BE2C (cell line): ENCODE data around the gene P4HA2.
A peak's percentile ranks its signal among the peaks of the same experiment; 100 is the strongest.

Experiments
- DNase-seq: peaks from one replicate; pipeline ENCODE4 v3.0.0-alpha.2; 2020
- H3K27me3 ChIP-seq: fragments of 250-450 bp; sonication (Bioruptor Pico); 2 replicates; pipeline ENCODE4 v1.5.1; 2020; ENCODE audit warnings: mild to moderate bottlenecking
- H3K36me3 ChIP-seq: fragments of 250-450 bp; sonication (Bioruptor Pico); 2 replicates; pipeline ENCODE4 v1.5.1; 2020; ENCODE audit warnings: mild to moderate bottlenecking
- H3K4me1 ChIP-seq: fragments of 250-450 bp; sonication (Bioruptor Pico); 2 replicates; pipeline ENCODE4 v1.5.1; 2020
- H3K4me3 ChIP-seq: 2 replicates; pipeline ENCODE4 v1.5.1; 2011; ENCODE audit warnings: low read depth, low read length
- H3K9me3 ChIP-seq: fragments of 250-450 bp; sonication (Bioruptor Pico); 2 replicates; pipeline ENCODE4 v1.5.1; 2020
- TF ChIP-seq, protein P1 (sequence below): IDR thresholded peaks from 2 replicates; pipeline ENCODE4 v1.5.1; 2012; ENCODE audit warnings: mild to moderate bottlenecking, low read depth, low read length

Gene P4HA2

DNA sequence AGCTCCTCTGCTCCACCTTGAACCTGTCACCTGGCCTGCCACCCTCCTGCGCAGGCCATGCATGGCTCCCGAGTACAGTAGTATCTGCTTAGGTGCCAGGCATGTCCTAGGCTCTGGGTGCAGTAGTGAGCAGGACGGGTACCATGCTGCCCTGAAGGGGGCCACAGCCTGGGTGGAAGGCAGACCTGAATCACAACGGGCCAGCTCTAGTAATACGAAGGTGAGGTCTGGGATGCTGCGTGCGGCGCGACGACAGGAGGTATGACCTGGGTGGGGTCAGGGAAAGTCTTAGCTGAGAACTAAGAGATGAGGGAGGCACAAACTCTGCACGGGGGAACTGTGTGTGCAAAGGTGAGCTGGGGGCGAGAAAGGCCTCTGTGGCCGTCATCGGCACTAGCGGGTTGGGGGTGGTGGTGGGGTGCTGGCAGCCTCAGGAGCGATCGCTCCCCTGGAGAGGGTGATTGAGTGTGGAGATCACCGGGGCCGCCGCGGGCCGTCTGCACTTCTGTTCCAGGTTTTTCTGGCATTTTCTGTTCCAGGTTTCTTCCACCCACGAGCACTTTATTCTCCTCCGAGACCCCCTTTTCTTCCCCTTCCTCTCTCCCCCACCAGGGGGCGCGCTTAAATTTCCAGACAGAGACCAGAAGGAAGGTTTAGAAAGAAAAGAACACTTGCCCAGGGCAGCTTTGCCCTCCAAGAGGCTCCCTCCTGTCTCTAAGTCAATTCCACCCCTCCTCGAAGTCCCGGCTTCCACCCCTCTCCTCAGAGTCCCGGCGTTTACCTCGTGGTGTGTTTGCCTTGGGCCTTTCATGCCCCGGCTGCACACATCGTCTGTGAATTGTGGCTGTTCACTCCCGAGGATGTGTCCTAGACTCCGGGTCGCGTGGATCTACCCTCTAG, 44.9 kb upstream of the P4HA2 start:
- H3K36me3 ChIP-seq, result peaks cover 5% of the 10 kb centered on the region
- TF ChIP-seq, protein P1, sequence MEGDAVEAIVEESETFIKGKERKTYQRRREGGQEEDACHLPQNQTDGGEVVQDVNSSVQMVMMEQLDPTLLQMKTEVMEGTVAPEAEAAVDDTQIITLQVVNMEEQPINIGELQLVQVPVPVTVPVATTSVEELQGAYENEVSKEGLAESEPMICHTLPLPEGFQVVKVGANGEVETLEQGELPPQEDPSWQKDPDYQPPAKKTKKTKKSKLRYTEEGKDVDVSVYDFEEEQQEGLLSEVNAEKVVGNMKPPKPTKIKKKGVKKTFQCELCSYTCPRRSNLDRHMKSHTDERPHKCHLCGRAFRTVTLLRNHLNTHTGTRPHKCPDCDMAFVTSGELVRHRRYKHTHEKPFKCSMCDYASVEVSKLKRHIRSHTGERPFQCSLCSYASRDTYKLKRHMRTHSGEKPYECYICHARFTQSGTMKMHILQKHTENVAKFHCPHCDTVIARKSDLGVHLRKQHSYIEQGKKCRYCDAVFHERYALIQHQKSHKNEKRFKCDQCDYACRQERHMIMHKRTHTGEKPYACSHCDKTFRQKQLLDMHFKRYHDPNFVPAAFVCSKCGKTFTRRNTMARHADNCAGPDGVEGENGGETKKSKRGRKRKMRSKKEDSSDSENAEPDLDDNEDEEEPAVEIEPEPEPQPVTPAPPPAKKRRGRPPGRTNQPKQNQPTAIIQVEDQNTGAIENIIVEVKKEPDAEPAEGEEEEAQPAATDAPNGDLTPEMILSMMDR, result peak; percentile 89
- H3K4me3 ChIP-seq, result no peak overlapping the region
- DNase-seq, result peak; percentile 75
- peaks cover 18% of the 10 kb centered on the region for H3K4me1 ChIP-seq
- no peaks in the 10 kb centered on the region for H3K9me3 ChIP-seq
- no peaks in the 10 kb centered on the region for H3K27me3 ChIP-seq

DNA sequence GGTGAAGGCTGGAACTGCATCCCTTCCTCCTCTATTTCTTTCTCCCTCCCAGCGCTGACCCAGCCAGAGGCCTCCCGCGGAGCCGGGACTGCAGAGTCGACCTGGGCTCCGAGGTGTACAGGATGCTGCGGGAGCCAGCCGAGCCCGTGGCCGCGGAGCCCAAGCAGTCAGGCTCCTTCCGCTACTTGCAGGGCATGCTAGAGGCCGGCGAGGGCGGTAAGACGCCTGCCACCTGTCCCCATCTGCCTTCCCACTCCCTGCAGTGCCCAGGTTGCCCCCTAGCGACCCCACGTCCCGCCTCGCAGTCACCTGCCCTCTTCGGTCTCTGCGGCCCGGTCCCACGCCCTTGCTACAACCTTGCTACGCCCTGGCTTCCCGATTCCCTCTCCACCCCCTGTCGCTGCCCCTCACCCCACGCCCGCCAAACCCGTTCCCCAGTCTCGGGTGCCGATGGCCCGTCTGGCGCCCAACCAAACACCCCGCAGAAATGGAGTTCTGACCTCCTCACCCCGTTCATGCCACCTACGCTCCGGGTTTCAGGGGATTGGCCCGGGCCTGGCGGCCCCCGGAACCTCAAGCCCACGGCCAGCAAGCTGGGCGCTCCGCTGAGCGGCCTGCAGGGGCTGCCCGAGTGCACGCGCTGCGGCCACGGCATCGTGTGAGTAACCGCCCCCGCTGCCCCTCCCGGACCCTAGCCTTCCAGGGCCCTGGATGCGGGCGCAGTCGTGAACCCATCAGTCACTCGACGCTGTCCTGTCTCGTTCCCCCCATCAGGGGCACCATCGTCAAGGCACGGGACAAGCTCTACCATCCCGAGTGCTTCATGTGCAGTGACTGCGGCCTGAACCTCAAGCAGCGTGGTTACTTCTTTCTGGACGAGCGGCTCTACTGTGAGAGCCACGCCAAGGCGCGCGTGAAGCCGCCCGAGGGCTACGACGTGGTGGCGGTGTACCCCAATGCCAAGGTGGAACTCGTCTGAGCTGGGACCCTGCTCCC, 43.9 kb upstream of the P4HA2 start:
- peaks cover 18% of the 10 kb centered on the region for H3K4me1 ChIP-seq
- H3K36me3 ChIP-seq, result peaks cover 9% of the 10 kb centered on the region
- no peak for DNase-seq

DNA sequence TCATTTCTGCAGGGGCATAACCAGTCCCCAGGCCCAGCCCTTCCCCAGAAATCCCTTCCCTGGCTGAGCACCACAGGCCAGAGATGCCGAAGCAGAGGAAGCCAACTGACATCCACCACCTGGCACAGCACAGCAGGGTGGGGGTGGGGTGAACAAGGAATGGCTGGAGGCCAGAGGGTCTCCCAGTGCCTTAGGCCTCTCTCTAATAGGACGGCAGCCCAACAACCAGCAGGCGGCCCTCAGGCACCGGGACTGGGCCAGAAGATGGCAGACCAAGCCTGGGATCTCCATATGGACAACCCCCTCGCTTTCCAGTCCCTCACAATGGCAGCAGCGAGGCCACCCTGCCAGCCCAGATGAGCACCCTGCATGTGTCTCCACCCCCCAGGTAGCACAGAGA, 43.1 kb upstream of the P4HA2 start:
- Histone ChIP-seq H3K36me3 (peaks cover 16% of the 10 kb centered on the region), H3K27me3 (no peaks in the 10 kb centered on the region), H3K4me3 (no peak overlapping the region), H3K9me3 (no peaks in the 10 kb centered on the region), H3K4me1 (peaks cover 18% of the 10 kb centered on the region)
- DNase-seq, result no peak
- TF ChIP-seq, protein P1, result 0 out of 2 replicates have a peak, but pooled peaks have one; percentile 2

More for the DNA sequence above, 43.9 kb upstream of the P4HA2 start:
- Histone ChIP-seq H3K9me3 (no peaks in the 10 kb centered on the region), H3K27me3 (no peaks in the 10 kb centered on the region), H3K4me3 (no peak overlapping the region)
- TF ChIP-seq, protein P1, result no peak

DNA sequence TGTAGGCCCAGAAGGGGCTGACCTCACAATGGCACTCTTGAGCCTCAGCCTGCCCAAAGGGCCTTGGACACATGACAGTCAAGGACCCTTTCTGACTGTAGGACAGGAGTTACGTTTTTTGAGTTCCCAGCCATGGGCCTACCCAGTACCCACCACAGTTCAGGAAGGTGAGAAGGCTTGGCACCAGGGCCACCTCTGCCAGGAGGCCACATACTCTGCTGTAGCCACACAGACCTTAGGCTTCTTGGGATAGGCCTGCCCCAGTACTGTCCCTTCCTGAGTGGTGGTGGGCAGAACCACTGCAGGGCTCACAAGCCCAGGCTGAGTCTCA, 42.6 kb upstream of the P4HA2 start:
- no peak for DNase-seq
- TF ChIP-seq, protein P1, result no peak
- no peaks in the 10 kb centered on the region for H3K9me3 ChIP-seq
- H3K4me1 ChIP-seq, result peaks cover 18% of the 10 kb centered on the region
- peaks cover 16% of the 10 kb centered on the region for H3K36me3 ChIP-seq
- H3K27me3 ChIP-seq, result no peaks in the 10 kb centered on the region
- no peak overlapping the region for H3K4me3 ChIP-seq

DNA sequence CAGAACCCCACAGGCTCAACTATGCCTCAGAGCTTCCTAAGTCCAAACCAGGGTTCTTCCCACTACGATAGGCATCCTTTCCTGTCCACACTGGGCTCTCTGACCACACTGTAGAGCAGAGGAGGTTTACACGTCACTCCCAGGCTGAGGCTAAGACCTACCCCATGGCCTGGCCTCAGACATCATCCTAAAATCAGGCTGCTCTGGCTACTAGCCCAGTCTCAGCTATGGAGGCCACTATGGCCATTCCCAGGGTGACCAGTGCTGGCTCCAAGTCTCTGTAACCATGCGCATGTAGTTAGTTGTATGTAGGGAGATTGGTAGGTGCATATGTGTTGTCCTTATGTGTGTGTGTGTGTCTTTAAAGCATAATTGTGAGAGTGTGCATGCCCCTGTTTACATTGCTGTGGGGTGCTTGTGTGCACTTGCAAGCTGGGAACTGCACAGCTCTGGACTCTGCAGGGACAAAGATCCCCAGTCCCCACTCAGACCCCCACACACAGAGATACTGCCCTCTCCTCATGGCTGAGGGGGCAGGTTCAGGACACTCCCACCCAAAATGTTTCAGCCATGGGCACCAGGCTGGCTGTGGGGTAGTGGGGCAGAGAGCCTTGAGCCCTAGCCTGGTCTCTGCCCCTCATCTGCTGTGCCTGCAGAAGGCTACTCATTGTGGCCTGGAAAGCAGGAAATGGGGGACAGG, 42.1 kb upstream of the P4HA2 start:
- DNase-seq, result no peak
- Histone ChIP-seq H3K4me1 (peaks cover 18% of the 10 kb centered on the region), H3K4me3 (no peak overlapping the region), H3K9me3 (no peaks in the 10 kb centered on the region), H3K36me3 (peaks cover 16% of the 10 kb centered on the region), H3K27me3 (no peaks in the 10 kb centered on the region)
- TF ChIP-seq, protein P1, result no peak
